SK-N-MC (cell line): ENCODE measurements around the gene PLA2G4C.

ENCODE experiments used
- DNase-seq: peaks from one replicate; pipeline ENCODE4 v3.0.0-alpha.2; 2011; ENCODE audit warnings: low read depth, low spot score
- H3K27ac ChIP-seq: fragments of 200-600 bp; sonication (generic); 2 replicates; pipeline ENCODE4 v1.5.1; 2016; ENCODE audit warnings: mixed run types
- H3K36me3 ChIP-seq: fragments of 200-600 bp; sonication (generic); 2 replicates; pipeline ENCODE4 v1.6.1; 2017; ENCODE audit warnings: antibody characterized with exemption, low read length, mixed read lengths; ENCODE audit not compliant: insufficient read depth
- H3K4me3 ChIP-seq: fragments of 200-600 bp; sonication (generic); 2 replicates; pipeline ENCODE4 v1.5.1; 2016
- H3K9ac ChIP-seq: fragments of 200-600 bp; sonication (generic); 2 replicates; pipeline ENCODE4 v1.8.0; 2017; ENCODE audit warnings: mixed run types, mixed read lengths; ENCODE audit not compliant: insufficient read length
- H3K9me3 ChIP-seq: fragments of 200-600 bp; sonication (generic); 2 replicates; pipeline ENCODE4 v1.6.1; 2017; ENCODE audit warnings: low read depth, mild to moderate bottlenecking, antibody characterized with exemption, low read length, moderate library complexity, mixed read lengths
- EZH2 ChIP-seq: fragments of 200-600 bp; sonication (generic); IDR thresholded peaks from one replicate; pipeline ENCODE4 v1.6.1; 2017; ENCODE audit warnings: antibody characterized with exemption
- FOXP2 ChIP-seq: optimal IDR thresholded peaks from 2 replicates; pipeline ENCODE3; 2011; ENCODE audit warnings: mild to moderate bottlenecking, moderate library complexity; ENCODE audit not compliant: insufficient read depth; ENCODE audit errors: extremely low read length, control extremely low read depth
- POLR2AphosphoS5 ChIP-seq: IDR thresholded peaks from 2 replicates; pipeline ENCODE4 v1.6.1; 2012; ENCODE audit warnings: mild to moderate bottlenecking, low read depth, low read length, borderline replicate concordance

The PLA2G4C gene

DNA sequence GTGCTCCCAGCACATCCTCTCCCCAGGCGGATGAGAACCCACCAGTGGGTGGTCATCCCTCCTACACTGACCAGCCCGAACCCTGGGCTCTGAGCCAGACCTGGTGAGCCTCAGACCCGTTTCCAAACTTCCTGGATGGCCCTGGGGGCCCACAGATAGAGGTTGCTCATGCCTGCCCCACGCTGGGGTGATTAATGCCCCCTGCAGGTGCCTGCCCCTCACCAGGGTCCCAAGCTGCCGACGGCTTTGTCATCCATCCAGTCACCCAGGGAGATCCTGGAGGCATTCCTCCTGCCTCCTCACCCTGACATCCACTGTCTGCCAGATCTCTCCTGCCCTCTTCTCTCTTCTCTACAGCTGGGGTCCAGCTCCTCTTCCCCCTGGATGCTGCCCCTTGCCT is 28.4 kb upstream of the PLA2G4C start:
- no peaks in the 10 kb centered on the region for H3K9me3 ChIP-seq
- DNase-seq = no peak
- H3K9ac ChIP-seq = no peak overlapping the region
- no peak overlapping the region for H3K27ac ChIP-seq
- TF ChIP-seq FOXP2 = no peak
- H3K4me3 ChIP-seq = no peak overlapping the region
- peaks cover 42% of the 10 kb centered on the region; the same call in 1 of the 2 replicates for H3K36me3 ChIP-seq

GRCh38 chr19:48137411-48137810 is 26.8 kb upstream of the PLA2G4C start:
- no peak for DNase-seq
- TF ChIP-seq EZH2 (no peak), FOXP2 (no peak), POLR2AphosphoS5 (no peak)
- no peaks in the 10 kb centered on the region for H3K9me3 ChIP-seq
- no peak overlapping the region for H3K27ac ChIP-seq
- H3K36me3 ChIP-seq = peaks cover 33% of the 10 kb centered on the region; the same call in 1 of the 2 replicates
- H3K4me3 ChIP-seq = no peak overlapping the region
- H3K9ac ChIP-seq = no peak overlapping the region

DNA sequence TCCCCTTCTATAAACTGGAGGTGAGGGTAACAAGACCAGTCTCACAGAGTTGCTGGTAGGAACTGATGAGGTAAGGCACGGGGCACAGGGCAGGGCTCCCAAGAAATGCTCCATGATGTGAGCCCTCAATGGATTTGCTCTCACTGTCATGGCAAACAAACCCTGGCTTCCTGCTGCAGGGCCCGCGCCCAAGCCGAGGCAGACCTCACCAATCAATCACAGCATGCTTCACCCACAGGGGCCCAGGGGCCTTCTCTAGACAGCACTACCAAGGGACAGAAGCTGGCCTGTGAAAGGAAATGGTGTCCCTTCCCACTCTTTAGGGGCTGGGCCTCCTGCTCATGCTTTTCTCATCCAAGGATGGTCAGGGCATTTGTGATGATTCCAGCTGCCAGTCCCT is 25.9 kb upstream of the PLA2G4C start:
- no peaks in the 10 kb centered on the region for H3K9me3 ChIP-seq
- peaks cover 37% of the 10 kb centered on the region; the same call in 1 of the 2 replicates for H3K36me3 ChIP-seq
- H3K27ac ChIP-seq = no peak overlapping the region
- DNase-seq = no peak
- no peak overlapping the region for H3K4me3 ChIP-seq
- TF ChIP-seq POLR2AphosphoS5 = no peak
- TF ChIP-seq EZH2 = no peak
- no peak for TF ChIP-seq FOXP2
- no peak overlapping the region for H3K9ac ChIP-seq

DNA sequence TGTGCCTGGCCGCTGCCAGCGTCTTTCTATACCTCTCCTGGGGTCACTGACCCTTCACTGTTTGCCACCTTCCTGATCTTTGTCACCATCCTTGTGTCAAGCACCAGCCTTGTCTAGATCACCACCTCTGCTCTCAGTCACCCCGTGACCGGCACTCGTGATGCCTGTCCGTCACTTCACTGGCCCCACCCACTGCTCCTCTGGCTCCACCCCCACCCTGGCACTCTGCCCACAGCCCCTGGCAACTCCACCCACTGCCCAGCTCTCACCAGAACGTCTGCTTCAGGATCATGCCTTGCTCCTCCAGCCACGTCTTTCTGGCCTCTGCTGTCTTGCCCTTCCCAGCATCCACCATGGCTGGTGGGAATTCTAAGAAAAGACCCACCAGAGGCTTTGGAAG is 24.8 kb upstream of the PLA2G4C start:
- no peaks in the 10 kb centered on the region for H3K9me3 ChIP-seq
- H3K36me3 ChIP-seq = peaks cover 47% of the 10 kb centered on the region; the same call in 1 of the 2 replicates
- no peak overlapping the region for H3K4me3 ChIP-seq
- H3K9ac ChIP-seq = no peak overlapping the region
- no peak overlapping the region for H3K27ac ChIP-seq
- DNase-seq = no peak
- TF ChIP-seq EZH2 (no peak), FOXP2 (no peak), POLR2AphosphoS5 (no peak)

GRCh38 chr19:48133094-48133493 is 22.5 kb upstream of the PLA2G4C start:
- TF ChIP-seq POLR2AphosphoS5 (no peak), FOXP2 (no peak), EZH2 (no peak)
- H3K36me3 ChIP-seq = peaks cover 51% of the 10 kb centered on the region
- no peak overlapping the region for H3K27ac ChIP-seq
- no peak for DNase-seq
- no peak overlapping the region for H3K4me3 ChIP-seq
- no peaks in the 10 kb centered on the region for H3K9me3 ChIP-seq
- H3K9ac ChIP-seq = no peak overlapping the region

- Histone ChIP-seq H3K4me3 (no peak overlapping the region), H3K27ac (no peak overlapping the region), H3K36me3 (peaks cover 66% of the 10 kb centered on the region), H3K9ac (no peak overlapping the region), H3K9me3 (no peaks in the 10 kb centered on the region)
- no peak for TF ChIP-seq EZH2
- no peak for DNase-seq
Measured at GRCh38 chr19:48127561-48127960, 16.9 kb upstream of the PLA2G4C start.

DNA sequence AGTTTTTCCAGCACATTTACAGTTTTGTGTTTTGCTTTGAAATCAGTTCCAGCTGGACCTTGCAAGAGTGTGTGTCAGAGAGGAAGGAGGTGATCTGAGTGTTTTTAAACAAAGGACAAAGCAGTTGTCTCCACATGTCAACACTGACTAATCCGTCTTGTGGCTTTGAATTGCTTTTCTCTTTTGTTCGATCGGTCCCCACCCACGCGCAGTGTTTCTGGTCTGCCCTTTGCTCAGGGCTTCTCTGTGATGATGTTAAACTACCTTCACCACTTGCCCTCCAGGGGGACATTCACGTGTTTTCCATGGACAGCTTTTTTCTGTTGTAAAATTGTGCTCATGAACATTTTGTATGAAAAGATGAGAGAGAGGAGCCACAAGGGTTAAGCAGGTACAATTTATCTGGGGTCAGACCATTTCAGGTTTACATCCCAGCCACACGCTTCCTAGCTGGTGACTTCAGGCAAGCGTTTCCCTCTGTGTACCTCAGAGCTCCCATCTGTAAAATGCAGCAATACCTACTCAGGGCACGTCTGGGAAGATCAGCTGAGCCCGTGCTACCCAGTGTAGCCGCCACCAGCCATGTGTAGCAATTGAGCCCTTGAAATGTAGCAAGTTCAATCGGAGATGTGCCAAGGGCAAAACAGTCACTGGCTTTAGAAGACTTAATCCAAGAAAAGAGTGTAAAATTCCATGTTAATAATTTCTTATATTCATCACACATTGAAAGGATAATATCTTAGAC is 13.5 kb upstream of the PLA2G4C start:
- no peak for DNase-seq
- Histone ChIP-seq H3K9ac (peak overlapping the region; percentile 32), H3K9me3 (no peaks in the 10 kb centered on the region), H3K36me3 (peaks cover 61% of the 10 kb centered on the region), H3K27ac (peak overlapping the region; percentile 94), H3K4me3 (no peak overlapping the region)
- TF ChIP-seq POLR2AphosphoS5 (no peak), FOXP2 (no peak), EZH2 (no peak)

DNA sequence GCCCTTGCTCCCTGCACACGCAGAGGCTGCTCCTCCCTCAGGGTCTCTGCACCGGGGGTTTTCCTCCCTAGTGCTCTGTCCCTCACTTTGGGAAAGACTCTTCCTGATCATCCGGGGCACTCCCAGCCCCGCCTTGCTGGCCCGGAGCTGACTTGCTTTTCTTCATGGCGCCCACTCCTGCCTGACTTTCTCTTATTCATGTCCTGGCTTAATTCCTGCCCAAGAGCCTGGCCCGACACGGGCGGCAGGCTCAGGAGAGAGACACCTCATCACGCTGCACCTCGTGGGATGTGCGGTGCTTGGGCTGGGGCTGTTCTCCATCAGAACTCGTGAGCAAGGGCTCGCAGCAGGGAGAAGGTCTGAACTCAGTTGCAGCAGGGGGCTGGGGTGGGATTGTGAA is 11.8 kb upstream of the PLA2G4C start:
- peak overlapping the region; percentile 94 for H3K27ac ChIP-seq
- peaks cover 61% of the 10 kb centered on the region for H3K36me3 ChIP-seq
- DNase-seq = no peak
- TF ChIP-seq FOXP2 (no peak), POLR2AphosphoS5 (no peak)
- peak overlapping the region; percentile 67 for H3K4me3 ChIP-seq
- no peaks in the 10 kb centered on the region for H3K9me3 ChIP-seq
- peak overlapping the region; percentile 1 for H3K9ac ChIP-seq

DNA sequence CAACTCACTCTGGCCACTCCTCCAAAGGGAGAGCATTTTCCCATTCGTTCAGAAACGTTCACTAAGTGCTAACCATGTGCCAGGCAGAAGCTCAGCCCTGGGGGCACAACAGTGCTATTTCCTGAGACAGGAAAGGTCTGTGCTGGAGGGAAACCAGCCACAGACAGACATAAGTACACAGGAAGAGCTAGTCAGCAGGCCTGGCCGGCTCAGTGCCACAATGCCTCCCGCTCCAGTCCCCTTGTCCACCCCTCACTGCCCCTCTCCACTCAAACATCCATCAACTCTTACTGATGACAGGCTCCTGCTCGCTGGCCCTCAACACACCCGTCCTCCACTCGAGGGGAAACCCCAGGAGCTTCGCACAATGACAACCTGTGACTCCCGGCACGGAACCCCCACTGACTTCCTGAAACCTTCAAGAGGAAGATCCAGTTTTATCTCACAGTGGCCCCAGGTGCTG is 11.3 kb upstream of the PLA2G4C start:
- Histone ChIP-seq H3K9ac (no peak overlapping the region), H3K9me3 (no peaks in the 10 kb centered on the region), H3K36me3 (peaks cover 56% of the 10 kb centered on the region), H3K4me3 (peak overlapping the region; percentile 67), H3K27ac (peak overlapping the region; percentile 94)
- peak; percentile 87 for DNase-seq
- TF ChIP-seq FOXP2 (no peak), EZH2 (no peak), POLR2AphosphoS5 (peak; percentile 46; the same call in 1 of the 2 replicates)
